SK-N-SH treated with all-trans-retinoic acid at 6 μM for 48 hours (cell line): ENCODE data around the gene KCNMB3.

Source experiments
- ARNTL ChIP-seq: fragments of 450-650 bp; formaldehyde crosslinking; IDR thresholded peaks from 2 replicates; pipeline ENCODE4 v1.5.0; 2020; ENCODE audit warnings: low read depth, mild to moderate bottlenecking, moderate library complexity, borderline replicate concordance
- BACH2 ChIP-seq: fragments of 250-450 bp; sonication (Bioruptor Pico); IDR thresholded peaks from 2 replicates; pipeline ENCODE4 v1.9.0; 2021; ENCODE audit warnings: mild to moderate bottlenecking, borderline replicate concordance
- ISL1 ChIP-seq: fragments of 250-450 bp; sonication (Bioruptor Pico); IDR thresholded peaks from 2 replicates; pipeline ENCODE4 v2.1.2; 2022; ENCODE audit warnings: mild to moderate bottlenecking, moderate library complexity
- PPARA ChIP-seq: fragments of 250-450 bp; sonication (Bioruptor Pico); IDR thresholded peaks from 2 replicates; pipeline ENCODE4 v1.5.0; 2020; ENCODE audit warnings: mild to moderate bottlenecking, borderline replicate concordance
- RARB ChIP-seq: fragments of 250-450 bp; sonication (Bioruptor Pico); IDR thresholded peaks from 2 replicates; pipeline ENCODE4 v1.8.0; 2021; ENCODE audit warnings: mild to moderate bottlenecking, moderate library complexity
- ZFP3 ChIP-seq: fragments of 250-450 bp; sonication (Bioruptor Pico); IDR thresholded peaks from 2 replicates; pipeline ENCODE4 v1.5.0; 2020; ENCODE audit warnings: mild to moderate bottlenecking, moderate library complexity
- TF ChIP-seq, protein P1 (sequence below): fragments of 250-450 bp; sonication (Bioruptor Pico); IDR thresholded peaks from 2 replicates; pipeline ENCODE4 v1.8.0; 2020; ENCODE audit warnings: mild to moderate bottlenecking, moderate library complexity, borderline replicate concordance
- TF ChIP-seq, protein P2 (sequence below): fragments of 250-450 bp; sonication (Bioruptor Pico); IDR thresholded peaks from 2 replicates; pipeline ENCODE4 v1.5.0; 2020; ENCODE audit warnings: mild to moderate bottlenecking, moderate library complexity

DNA sequence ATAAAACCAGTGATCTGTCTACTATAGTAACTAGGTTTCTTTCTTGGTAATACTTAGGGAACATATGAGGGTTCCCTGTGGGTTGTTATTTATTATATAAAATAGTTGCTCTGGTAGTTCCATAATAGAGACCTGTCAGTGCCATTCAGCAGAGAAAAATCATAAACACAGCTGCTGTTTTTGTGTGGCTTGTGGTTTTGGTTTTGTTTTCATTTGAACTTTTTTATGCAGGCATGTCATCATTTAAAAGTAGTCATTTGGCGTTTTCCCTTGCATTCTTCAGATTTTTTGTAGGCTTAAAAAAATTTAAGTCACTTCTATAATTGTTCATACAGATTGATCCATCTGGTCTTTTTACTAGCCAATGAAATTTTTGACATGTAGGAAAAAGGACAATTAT lies 54.8 kb downstream of the KCNMB3 start:
- TF ChIP-seq, protein P1, sequence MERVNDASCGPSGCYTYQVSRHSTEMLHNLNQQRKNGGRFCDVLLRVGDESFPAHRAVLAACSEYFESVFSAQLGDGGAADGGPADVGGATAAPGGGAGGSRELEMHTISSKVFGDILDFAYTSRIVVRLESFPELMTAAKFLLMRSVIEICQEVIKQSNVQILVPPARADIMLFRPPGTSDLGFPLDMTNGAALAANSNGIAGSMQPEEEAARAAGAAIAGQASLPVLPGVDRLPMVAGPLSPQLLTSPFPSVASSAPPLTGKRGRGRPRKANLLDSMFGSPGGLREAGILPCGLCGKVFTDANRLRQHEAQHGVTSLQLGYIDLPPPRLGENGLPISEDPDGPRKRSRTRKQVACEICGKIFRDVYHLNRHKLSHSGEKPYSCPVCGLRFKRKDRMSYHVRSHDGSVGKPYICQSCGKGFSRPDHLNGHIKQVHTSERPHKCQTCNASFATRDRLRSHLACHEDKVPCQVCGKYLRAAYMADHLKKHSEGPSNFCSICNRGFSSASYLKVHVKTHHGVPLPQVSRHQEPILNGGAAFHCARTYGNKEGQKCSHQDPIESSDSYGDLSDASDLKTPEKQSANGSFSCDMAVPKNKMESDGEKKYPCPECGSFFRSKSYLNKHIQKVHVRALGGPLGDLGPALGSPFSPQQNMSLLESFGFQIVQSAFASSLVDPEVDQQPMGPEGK (CRISPR knock-in tag): no peak
- TF ChIP-seq, protein P2, sequence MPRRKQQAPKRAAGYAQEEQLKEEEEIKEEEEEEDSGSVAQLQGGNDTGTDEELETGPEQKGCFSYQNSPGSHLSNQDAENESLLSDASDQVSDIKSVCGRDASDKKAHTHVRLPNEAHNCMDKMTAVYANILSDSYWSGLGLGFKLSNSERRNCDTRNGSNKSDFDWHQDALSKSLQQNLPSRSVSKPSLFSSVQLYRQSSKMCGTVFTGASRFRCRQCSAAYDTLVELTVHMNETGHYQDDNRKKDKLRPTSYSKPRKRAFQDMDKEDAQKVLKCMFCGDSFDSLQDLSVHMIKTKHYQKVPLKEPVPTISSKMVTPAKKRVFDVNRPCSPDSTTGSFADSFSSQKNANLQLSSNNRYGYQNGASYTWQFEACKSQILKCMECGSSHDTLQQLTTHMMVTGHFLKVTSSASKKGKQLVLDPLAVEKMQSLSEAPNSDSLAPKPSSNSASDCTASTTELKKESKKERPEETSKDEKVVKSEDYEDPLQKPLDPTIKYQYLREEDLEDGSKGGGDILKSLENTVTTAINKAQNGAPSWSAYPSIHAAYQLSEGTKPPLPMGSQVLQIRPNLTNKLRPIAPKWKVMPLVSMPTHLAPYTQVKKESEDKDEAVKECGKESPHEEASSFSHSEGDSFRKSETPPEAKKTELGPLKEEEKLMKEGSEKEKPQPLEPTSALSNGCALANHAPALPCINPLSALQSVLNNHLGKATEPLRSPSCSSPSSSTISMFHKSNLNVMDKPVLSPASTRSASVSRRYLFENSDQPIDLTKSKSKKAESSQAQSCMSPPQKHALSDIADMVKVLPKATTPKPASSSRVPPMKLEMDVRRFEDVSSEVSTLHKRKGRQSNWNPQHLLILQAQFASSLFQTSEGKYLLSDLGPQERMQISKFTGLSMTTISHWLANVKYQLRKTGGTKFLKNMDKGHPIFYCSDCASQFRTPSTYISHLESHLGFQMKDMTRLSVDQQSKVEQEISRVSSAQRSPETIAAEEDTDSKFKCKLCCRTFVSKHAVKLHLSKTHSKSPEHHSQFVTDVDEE (CRISPR knock-in tag): no peak
- TF ChIP-seq ARNTL (CRISPR knock-in tag) (no peak), ISL1 (peak; percentile 14; the same call in 1 of the 2 replicates), BACH2 (no peak), PPARA (CRISPR knock-in tag) (no peak), RARB (CRISPR knock-in tag) (no peak), ZFP3 (CRISPR knock-in tag) (no peak)
